Colon (tissue), 2 donors: Measurements from ENCODE around the gene IQGAP3.

Experiments used
- FAIRE-seq: peaks from 2 replicates; lab custom pipeline; 2012; peaks lifted over from hg19 to GRCh38; lab: Jason Lieb, UNC
- donor health status: control.
- donor health status: control.

Gene IQGAP3

DNA sequence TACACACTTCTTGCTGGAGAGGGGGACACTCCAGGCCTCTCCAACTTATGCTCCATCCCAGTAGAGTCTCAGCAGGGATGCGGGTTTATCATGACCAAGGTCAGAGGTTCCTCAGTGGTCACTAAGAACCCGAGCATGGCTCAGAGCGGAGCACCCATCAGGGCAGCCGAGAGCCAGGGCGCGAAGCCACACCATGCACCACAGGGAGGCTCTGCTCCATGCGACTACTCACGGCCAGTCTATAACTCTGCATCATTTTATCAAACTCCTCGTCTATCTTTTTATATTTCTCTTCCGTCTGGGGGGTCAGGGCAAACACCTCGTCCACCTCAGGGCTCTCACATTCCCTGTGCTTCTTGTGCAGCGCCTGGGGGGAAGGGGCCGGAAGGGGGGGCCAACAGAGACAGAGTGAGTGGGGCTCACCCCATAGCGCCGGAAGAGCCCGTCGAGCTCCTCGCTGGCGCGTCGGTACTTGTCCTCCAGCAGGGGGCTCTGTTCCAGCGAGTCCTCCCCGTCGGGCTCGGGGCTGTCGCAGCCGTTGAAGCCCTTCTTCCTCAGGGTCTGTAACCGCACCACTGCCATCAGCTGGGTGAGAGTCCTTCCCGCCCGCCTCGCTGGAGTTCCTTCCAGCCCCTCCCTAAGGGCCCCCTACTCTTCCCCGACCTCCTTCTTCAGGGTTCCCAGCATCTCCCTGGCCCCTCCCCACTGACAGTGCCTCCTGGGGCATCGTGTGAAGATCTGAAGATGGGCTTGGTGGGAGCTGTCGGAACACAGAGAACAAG lies 91.8 kb downstream of the IQGAP3 start:
- no peak for FAIRE-seq

- no peak for FAIRE-seq
Measured at GRCh38 chr1:156480016-156480370, 92.4 kb downstream of the IQGAP3 start.

DNA sequence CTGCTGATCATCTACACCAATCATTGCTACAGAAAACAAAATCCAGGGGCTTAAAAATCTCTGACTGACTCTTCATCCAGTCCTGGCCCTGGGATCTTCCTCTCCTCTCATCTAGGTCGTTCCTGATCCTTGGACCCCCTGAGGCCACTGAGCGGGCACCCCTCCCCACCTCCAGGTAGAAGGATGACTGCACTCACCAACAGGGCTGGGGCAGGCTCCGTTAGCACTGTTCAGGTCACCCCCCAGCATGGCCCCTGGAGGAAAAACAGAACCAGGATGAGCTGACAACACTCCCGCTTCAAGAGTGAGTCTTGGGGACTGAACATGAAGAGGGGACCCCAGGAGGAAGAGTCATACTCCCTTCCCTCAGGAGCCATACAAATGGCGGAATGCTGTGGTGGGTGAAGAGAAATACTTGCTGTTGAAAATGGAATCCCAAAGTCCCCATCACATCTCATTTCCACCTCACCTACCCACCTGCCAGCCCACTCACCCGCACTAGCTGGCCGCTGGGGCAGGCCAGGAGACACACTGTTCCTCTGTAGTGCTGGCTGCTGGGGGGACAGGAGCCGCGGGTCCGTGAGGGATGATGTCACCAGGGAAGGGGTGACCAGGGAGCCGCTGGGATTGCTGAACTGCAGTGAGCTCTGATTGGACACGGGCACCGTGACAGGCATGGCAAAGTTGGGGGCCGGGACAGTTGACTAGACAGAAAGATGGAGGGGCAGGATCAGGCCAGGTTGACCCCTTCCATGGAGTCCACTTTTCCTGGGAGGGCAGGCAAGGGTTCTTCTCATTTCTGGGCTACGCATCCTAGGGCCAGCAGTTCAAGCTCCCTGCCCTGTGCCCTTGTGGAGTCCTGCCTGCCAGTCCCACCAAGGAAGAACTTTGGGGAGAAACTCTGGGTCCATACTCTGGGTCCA lies 93.0 kb downstream of the IQGAP3 start:
- no peak for FAIRE-seq

GRCh38 chr1:156478250-156478627 lies 94.1 kb downstream of the IQGAP3 start:
- FAIRE-seq: no peak

- FAIRE-seq: no peak
Measured at GRCh38 chr1:156477526-156478249, 94.7 kb downstream of the IQGAP3 start.

- no peak for FAIRE-seq
Measured at GRCh38 chr1:156476501-156477298, 95.7 kb downstream of the IQGAP3 start.

DNA sequence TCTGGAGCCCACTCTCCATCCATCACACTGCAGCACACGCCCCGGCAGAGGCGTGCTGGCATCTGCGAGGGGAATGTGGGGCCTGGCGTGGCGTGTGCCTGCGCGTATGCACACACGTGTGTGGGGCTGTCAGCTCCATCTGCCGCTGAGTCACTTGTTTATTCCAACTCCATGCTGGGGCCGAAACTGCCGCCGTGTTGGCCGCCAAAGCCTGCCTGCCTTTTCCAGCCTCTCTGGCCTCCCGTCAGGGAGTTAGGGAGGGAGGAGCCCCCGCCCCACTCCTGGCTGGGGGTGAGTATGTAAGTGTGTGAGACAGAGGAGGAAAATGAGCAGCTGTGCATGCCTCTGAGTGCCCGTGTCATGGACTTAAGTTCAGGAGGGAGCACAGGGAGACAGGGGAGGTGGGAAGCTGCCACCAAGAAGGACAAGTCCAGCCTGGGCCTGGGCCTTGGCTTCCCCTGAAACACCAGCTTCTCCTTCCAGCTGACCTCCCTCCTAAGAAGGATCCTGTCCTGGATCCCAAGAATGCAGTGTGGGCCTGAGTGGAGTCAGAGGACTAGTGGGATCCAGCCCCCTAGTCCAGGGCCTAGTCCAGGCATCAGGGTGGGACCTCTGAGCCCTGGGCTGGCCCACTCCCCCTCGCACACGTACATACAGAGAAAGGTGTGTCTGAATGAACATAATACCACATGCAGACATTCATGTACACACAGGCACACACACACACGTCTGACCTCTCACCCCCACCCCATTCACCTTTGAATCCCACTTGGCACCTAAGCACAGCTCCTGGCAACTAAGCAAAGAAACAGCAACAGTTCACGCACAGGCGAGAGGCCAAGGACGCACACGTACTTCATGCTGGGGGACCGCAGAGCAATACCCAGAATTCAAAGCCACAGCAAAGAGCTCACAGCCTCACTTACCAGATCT lies 96.5 kb downstream of the IQGAP3 start:
- FAIRE-seq: no peak
